Adrenal gland (tissue), 12 donors: ENCODE data around the gene NRXN3. TPM values are rescaled to one million over a fixed set of nuclear protein-coding genes. Genes with fewer than 3 reads are reported as not detected.

ENCODE experiments used
- DNase-seq, 7 donors: peaks; one replicate each; pipeline ENCODE4 v3.0.0-alpha.2; 2019 to 2020
- H3K27ac ChIP-seq, 5 donors: fragments of 200-600 bp; sonication (generic) in 4 of 5; 1 replicate in 3 of 5; 2 replicates in 2 of 5; pipeline versions ENCODE4 v1.5.1 to v1.8.0; 2016 to 2020; ENCODE audit warnings: mild to moderate bottlenecking in 1 of 5
- H3K27me3 ChIP-seq: fragments of 200-600 bp; 2 replicates; pipeline ENCODE4 v1.8.0; 2021
- H3K36me3 ChIP-seq, 2 donors: fragments of 200-600 bp; replicated peaks in 1 of 2; 1 replicate in 1 of 2; 2 replicates in 1 of 2; pipeline versions ENCODE4 v1.5.1 to v1.8.0; 2018 to 2022
- H3K4me1 ChIP-seq, 2 donors: fragments of 200-600 bp; replicated peaks in 1 of 2; 1 replicate in 1 of 2; 2 replicates in 1 of 2; pipeline versions ENCODE4 v1.5.1 to v1.8.0; 2018 to 2021
- H3K4me3 ChIP-seq, 4 donors: fragments of 200-600 bp; sonication (generic) in 3 of 4; one replicate each; pipeline ENCODE4 v1.5.1; 2016 to 2018
- H3K9me3 ChIP-seq, 3 donors: fragments of 200-600 bp; sonication (generic) in 1 of 3; replicated peaks in 1 of 3; 1 replicate in 2 of 3; 2 replicates in 1 of 3; pipeline versions ENCODE4 v1.5.1 to v1.8.0; 2016 to 2021
- POLR2A ChIP-seq, 2 donors: fragments of 450-650 bp; IDR thresholded peaks; one replicate each; pipeline ENCODE4 v1.6.1; 2017; ENCODE audit warnings: antibody characterized with exemption in 2 of 2, mild to moderate bottlenecking in 2 of 2, moderate library complexity in 1 of 2
- WGBS, 4 donors: extraction: QIAGEN DNeasy Blood & Tissue Kit in 2 of 4; methylation state at CpG; one replicate each; pipeline versions ENCODE4 v1.1.5 to v1.1.7; 2013 to 2017; 5-methylcytosine and 5-hydroxymethylcytosine counted together
- intact Hi-C, 2 donors: fragments of 100-400 bp; cut with DNase I; formaldehyde crosslinking; loops; one replicate each; pipeline versions ENCODE4 v1.14.1 to v1.15.0; 2022 to 2023
- polyA plus RNA-seq, 3 donors: library from polyadenylated mRNA; stranded (reverse); fragments of 200-250 nt in 2 of 3; fragments of 350-450 nt in 1 of 3; fragmentation: Illumina TruSeq in 1 of 3; extraction: RNeasy Lipid Tissue Mini Kit (QIAGEN cat#74804) in 1 of 3; gene quantifications; one replicate each; pipeline ENCODE4 v1.2.3, GENCODE V29; 2013 to 2014
- total RNA-seq, 9 donors: library from RNA; depleted of rRNA in 4 of 9; stranded (reverse); fragments of >200 nt in 4 of 9; fragments of 120-200 nt in 1 of 9; fragmentation: NEBNext Ultra II Directional in 1 of 9; extraction: Animal tissue kit (Norgen Biotek cat#: 25700) in 1 of 9; gene quantifications; one replicate each; pipeline versions ENCODE4 v1.1.0 to v1.2.4, GENCODE V29; 2013 to 2023
- TF ChIP-seq, protein P1 (sequence below), 6 experiments: fragments of 450-650 bp in 4 of 6; fragments of 200-600 bp in 2 of 6; sonication (generic) in 1 of 6; IDR thresholded peaks; 1 replicate in 5 of 6; 2 replicates in 1 of 6; pipeline versions ENCODE4 v1.5.1 to v1.8.0; 2016 to 2021; ENCODE audit warnings: antibody characterized with exemption in 6 of 6, mild to moderate bottlenecking in 2 of 6, moderate library complexity in 1 of 6
- donor health status: healthy with polysubstance abuse.
- donor health status: Bipolar disorder and iron deficiency.
- donor health status: DM: yes; HTN: yes; CAD: no.
- donor health status: DM: no; HTN: no; CAD: no.
- donor health status: DM: no; HTN: no; CAD: no.
- donor health status: DM: yes; HTN: yes; CAD: no.

The NRXN3 gene
- total and polyA plus RNA-seq, 12 donors = 0.09 to 8.5 (median 1.6) TPM

DNA sequence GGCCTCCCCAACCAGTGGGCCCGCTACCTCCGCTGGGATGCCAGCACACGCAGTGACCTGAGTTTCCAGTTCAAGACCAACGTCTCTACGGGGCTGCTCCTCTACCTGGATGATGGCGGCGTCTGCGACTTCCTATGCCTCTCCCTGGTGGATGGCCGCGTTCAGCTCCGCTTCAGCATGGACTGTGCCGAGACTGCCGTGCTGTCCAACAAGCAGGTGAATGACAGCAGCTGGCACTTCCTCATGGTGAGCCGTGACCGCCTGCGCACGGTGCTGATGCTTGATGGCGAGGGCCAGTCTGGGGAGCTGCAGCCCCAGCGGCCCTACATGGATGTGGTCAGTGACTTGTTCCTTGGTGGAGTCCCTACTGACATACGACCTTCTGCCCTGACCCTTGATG is 73.0 kb downstream of the NRXN3 start:
- 91 to 93% (median 91%) methylated on average over 9 to 20 of the region's 20 CpGs for WGBS, 4 donors
- no peaks in the 10 kb centered on the region for H3K4me1 ChIP-seq
- TF ChIP-seq POLR2A (IDR thresholded peaks at IDR 0.05) = no peak
- TF ChIP-seq, protein P1, sequence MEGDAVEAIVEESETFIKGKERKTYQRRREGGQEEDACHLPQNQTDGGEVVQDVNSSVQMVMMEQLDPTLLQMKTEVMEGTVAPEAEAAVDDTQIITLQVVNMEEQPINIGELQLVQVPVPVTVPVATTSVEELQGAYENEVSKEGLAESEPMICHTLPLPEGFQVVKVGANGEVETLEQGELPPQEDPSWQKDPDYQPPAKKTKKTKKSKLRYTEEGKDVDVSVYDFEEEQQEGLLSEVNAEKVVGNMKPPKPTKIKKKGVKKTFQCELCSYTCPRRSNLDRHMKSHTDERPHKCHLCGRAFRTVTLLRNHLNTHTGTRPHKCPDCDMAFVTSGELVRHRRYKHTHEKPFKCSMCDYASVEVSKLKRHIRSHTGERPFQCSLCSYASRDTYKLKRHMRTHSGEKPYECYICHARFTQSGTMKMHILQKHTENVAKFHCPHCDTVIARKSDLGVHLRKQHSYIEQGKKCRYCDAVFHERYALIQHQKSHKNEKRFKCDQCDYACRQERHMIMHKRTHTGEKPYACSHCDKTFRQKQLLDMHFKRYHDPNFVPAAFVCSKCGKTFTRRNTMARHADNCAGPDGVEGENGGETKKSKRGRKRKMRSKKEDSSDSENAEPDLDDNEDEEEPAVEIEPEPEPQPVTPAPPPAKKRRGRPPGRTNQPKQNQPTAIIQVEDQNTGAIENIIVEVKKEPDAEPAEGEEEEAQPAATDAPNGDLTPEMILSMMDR (IDR thresholded peaks at IDR 0.05) = no peak
- H3K36me3 ChIP-seq = no peaks in the 10 kb centered on the region
- H3K9me3 ChIP-seq = no peaks in the 10 kb centered on the region
- H3K4me3 ChIP-seq = no peak overlapping the region
- no peaks in the 10 kb centered on the region for H3K27me3 ChIP-seq
- intact Hi-C loops = no loop called here
- no peak overlapping the region for H3K27ac ChIP-seq
- no peak for DNase-seq

DNA sequence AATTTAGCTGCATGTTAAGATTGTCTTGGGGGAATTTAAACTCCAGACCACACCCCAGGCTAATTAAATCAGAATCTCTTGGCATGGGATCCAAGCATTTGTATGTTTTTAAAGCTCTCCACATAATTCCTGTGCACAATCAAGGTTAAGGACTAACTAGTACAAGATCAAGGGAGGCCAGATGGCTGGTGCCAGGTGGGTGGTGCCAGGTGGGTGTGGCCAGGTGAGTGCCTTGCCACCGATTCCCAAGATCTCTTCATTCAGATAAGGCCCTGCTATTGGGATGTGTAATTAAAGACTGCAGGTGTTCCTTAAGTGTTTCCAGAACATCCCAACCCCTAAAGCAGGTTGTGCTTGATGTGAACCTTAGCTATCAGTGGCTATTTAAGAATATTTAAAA is 75.1 kb downstream of the NRXN3 start:
- intact Hi-C loops = no loop called here
- H3K4me1 ChIP-seq = no peaks in the 10 kb centered on the region
- H3K27ac ChIP-seq = no peak overlapping the region
- DNase-seq = no peak
- no peaks in the 10 kb centered on the region for H3K36me3 ChIP-seq
- no peak overlapping the region for H3K4me3 ChIP-seq
- TF ChIP-seq, protein P1 (IDR thresholded peaks at IDR 0.05) = no peak
- TF ChIP-seq POLR2A (IDR thresholded peaks at IDR 0.05) = no peak
- 51 to 70% (median 60%) methylated on average over 1 of the region's 1 CpG for WGBS, 4 donors
- no peaks in the 10 kb centered on the region for H3K27me3 ChIP-seq
- H3K9me3 ChIP-seq = no peaks in the 10 kb centered on the region

DNA sequence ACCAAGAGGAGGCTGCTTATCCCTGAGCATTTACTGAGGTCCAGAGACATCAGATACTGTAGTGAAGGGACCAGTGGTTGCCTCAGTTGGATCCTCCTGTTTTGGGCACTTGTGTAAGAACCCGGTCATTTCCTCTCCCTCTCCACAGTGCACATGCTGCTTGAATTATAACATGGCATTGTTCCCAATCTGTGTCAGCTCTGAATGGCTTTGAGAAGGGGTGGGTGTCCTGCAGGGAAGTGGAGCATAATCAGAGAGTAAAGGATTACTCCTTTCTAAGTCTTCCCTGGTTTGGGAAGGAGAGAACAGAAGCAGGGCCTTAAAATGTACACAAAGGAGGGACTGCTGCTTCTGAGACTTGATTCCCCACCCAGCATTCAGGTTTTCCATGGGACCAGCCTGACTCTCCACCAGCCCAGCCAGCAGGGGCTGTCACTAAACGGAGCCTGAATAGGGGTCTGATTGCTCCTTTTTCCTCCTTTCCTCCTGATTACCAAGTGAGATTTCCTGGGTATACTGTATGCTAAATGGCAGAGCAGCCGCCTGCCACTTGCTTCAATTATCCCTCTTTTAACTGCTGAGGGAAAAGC is 78.4 kb downstream of the NRXN3 start:
- H3K4me3 ChIP-seq = no peak overlapping the region
- no peaks in the 10 kb centered on the region for H3K9me3 ChIP-seq
- H3K27ac ChIP-seq = no peak overlapping the region
- no peaks in the 10 kb centered on the region for H3K4me1 ChIP-seq
- TF ChIP-seq POLR2A (IDR thresholded peaks at IDR 0.05) = no peak
- TF ChIP-seq, protein P1 (IDR thresholded peaks at IDR 0.05) = no peak
- intact Hi-C loops = no loop called here
- no peaks in the 10 kb centered on the region for H3K36me3 ChIP-seq
- no peak for DNase-seq
- no peaks in the 10 kb centered on the region for H3K27me3 ChIP-seq
- WGBS, 4 donors = 27 to 53% (median 51%) methylated on average over 3 of the region's 3 CpGs

DNA sequence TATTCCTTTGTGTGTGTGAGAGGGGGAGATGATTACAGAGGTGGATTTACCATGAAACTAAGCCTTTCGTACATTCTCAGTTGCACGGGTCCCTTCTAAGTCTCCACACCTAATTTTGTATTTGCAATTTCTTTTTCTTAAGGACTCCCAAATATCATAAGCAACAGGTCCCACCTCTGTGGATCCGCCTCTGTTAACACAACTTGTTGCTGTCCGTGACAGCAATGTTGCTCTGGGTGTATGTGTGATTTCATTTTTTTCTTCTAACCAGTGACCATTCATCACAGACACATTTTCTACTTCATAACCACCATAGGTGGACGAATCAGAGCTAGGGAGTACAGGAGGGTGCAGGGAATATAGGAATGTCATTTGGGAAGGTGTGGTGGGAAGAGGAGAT is 81.1 kb downstream of the NRXN3 start:
- Histone ChIP-seq H3K9me3 (no peaks in the 10 kb centered on the region), H3K27ac (no peak overlapping the region), H3K36me3 (no peaks in the 10 kb centered on the region), H3K4me3 (no peak overlapping the region), H3K27me3 (no peaks in the 10 kb centered on the region), H3K4me1 (no peaks in the 10 kb centered on the region)
- WGBS, 4 donors = 68 to 76% (median 72%) methylated on average over 5 of the region's 5 CpGs
- TF ChIP-seq, protein P1 (IDR thresholded peaks at IDR 0.05) = no peak
- TF ChIP-seq POLR2A (IDR thresholded peaks at IDR 0.05) = no peak
- DNase-seq = no peak
- intact Hi-C loops = no loop called here
